ENCODE results near the gene APOF. TPM values are rescaled to one million over a fixed set of nuclear protein-coding genes. Genes with fewer than 3 reads are reported as not detected.

APOF gene
- total and polyA plus RNA-seq, 9 of the 15 experiments (the other 6 are each of a cell fraction or from before 2014, with no cell fraction given), result 0.09 to 0.15 (median 0.12) TPM; not detected in 5

DNA sequence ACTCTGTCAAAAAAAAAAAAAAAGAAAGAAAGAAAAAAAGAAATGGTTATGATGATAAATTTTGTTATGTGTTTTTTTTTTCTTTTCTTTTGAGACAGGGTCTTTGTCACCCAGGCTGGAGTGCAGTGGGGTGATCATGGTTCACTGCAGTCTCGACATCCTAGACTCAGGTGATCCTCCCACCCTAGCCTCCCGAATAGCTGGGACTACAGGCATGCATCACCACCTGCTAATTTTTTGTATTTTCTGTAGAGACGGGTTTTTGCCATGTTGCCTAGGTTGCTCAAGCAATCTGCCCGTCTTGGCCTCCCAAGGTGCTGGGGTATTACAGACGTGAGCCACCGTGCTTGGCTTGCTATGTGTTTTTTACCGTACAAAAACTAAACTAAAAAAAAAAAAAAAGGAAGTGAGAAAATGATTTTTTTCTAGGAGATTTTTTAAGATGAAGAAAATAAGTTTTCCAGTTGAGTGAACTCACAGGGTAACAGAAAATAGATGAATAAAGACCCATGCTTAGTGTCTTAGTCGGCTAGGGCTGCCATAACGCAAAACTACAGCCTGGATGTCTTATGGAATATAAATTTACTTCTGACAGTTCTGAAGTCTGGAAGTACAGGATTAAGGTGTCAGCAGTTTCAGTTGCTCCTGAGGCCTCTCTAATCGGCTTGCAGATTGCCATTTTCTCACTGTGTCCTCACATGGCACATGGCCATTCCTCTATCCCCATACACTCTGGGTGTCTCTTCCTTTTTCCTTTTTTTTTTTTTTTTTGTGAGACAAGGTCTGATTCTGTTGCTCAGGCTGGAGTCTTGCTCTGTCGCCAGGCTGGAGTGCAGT lies 13.2 kb upstream of the APOF start (continued):
- TF ChIP-seq CHAMP1 (IDR thresholded peaks at IDR 0.05) (no peak), RUNX1 (IDR thresholded peaks at IDR 0.05; ENCODE audit: low read depth) (no peak), NCOA6 (IDR thresholded peaks at IDR 0.05) (no peak), RBBP5 (IDR thresholded peaks at IDR 0.05; ENCODE audit: borderline replicate concordance, insufficient read depth, low read length, poor library complexity, severe bottlenecking) (no peak), ZNF592 (IDR thresholded peaks at IDR 0.05) (no peak), HDAC1 (IDR thresholded peaks at IDR 0.05) (peak in 1 of 2 experiments; percentile 18; a peak in 1 of 4 replicates), SPI1 (IDR thresholded peaks at IDR 0.05; ENCODE audit: borderline replicate concordance, low read depth, low read length) (no peak), RHOXF2B (CRISPR knock-in tag; conservative IDR thresholded peaks at IDR 0.05) (no peak), CBFB (CRISPR knock-in tag; IDR thresholded peaks at IDR 0.05) (no peak), TGIF2 (CRISPR knock-in tag; IDR thresholded peaks at IDR 0.05) (no peak), PTTG1 (tag; IDR thresholded peaks at IDR 0.05; ENCODE audit: low read depth) (no peak), ZNF717 (CRISPR knock-in tag; IDR thresholded peaks at IDR 0.05) (no peak), NUFIP1 (IDR thresholded peaks at IDR 0.05; ENCODE audit: partially characterized antibody) (no peak), RNF219 (CRISPR knock-in tag; IDR thresholded peaks at IDR 0.05) (no peak), TEAD2 (tag; IDR thresholded peaks at IDR 0.05) (no peak), ZNF316 (IDR thresholded peaks at IDR 0.05) (peak; percentile 94), ARNT (IDR thresholded peaks at IDR 0.05) (no peak)
- TF ChIP-seq, protein P1, sequence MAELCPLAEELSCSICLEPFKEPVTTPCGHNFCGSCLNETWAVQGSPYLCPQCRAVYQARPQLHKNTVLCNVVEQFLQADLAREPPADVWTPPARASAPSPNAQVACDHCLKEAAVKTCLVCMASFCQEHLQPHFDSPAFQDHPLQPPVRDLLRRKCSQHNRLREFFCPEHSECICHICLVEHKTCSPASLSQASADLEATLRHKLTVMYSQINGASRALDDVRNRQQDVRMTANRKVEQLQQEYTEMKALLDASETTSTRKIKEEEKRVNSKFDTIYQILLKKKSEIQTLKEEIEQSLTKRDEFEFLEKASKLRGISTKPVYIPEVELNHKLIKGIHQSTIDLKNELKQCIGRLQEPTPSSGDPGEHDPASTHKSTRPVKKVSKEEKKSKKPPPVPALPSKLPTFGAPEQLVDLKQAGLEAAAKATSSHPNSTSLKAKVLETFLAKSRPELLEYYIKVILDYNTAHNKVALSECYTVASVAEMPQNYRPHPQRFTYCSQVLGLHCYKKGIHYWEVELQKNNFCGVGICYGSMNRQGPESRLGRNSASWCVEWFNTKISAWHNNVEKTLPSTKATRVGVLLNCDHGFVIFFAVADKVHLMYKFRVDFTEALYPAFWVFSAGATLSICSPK (IDR thresholded peaks at IDR 0.05; ENCODE audit: borderline replicate concordance), result no peak

All from K562 (cell line).